ENCODE data around the gene RNF144A. TPM values are rescaled to one million over a fixed set of nuclear protein-coding genes. Genes with fewer than 3 reads are reported as not detected.

The RNF144A gene
- total RNA-seq, 1 donor from 2014 or later = 9.6 TPM

GRCh38 chr2:6908291-6908690, 8.9 kb upstream of the RNF144A start:
- no peaks in the 10 kb centered on the region for H3K9me3 Mint-ChIP-seq (ENCODE audit: unreplicated experiment)
- no peak for TF ChIP-seq CTCF (IDR thresholded peaks at IDR 0.05)
- no peak for DNase-seq (ENCODE audit: extremely low spot score, unreplicated experiment)
- H3K27me3 Mint-ChIP-seq (ENCODE audit: unreplicated experiment) = peaks cover 37% of the 10 kb centered on the region
- H3K27ac Mint-ChIP-seq (ENCODE audit: unreplicated experiment) = no peak overlapping the region
- H3K4me3 Mint-ChIP-seq (ENCODE audit: unreplicated experiment) = no peak overlapping the region
- no peaks in the 10 kb centered on the region for H3K36me3 Mint-ChIP-seq (ENCODE audit: unreplicated experiment)
- H3K4me1 Mint-ChIP-seq (ENCODE audit: unreplicated experiment) = no peaks in the 10 kb centered on the region

GRCh38 chr2:6909431-6910385, 7.5 kb upstream of the RNF144A start:
- no peak for DNase-seq (ENCODE audit: extremely low spot score, unreplicated experiment)
- H3K27me3 Mint-ChIP-seq (ENCODE audit: unreplicated experiment) = peaks cover 31% of the 10 kb centered on the region
- H3K27ac Mint-ChIP-seq (ENCODE audit: unreplicated experiment) = no peak overlapping the region
- H3K9me3 Mint-ChIP-seq (ENCODE audit: unreplicated experiment) = no peaks in the 10 kb centered on the region
- H3K4me3 Mint-ChIP-seq (ENCODE audit: unreplicated experiment) = no peak overlapping the region
- H3K4me1 Mint-ChIP-seq (ENCODE audit: unreplicated experiment) = peaks cover 2% of the 10 kb centered on the region
- TF ChIP-seq CTCF (IDR thresholded peaks at IDR 0.05) = no peak
- H3K36me3 Mint-ChIP-seq (ENCODE audit: unreplicated experiment) = no peaks in the 10 kb centered on the region

GRCh38 chr2:6911721-6912120, 5.5 kb upstream of the RNF144A start:
- no peak overlapping the region for H3K27ac Mint-ChIP-seq (ENCODE audit: unreplicated experiment)
- no peak for TF ChIP-seq CTCF (IDR thresholded peaks at IDR 0.05)

GRCh38 chr2:6913415-6914157, 3.6 kb upstream of the RNF144A start:
- Mint-ChIP-seq H3K36me3 (ENCODE audit: unreplicated experiment) (no peaks in the 10 kb centered on the region), H3K27ac (ENCODE audit: unreplicated experiment) (no peak overlapping the region), H3K4me1 (ENCODE audit: unreplicated experiment) (peaks cover 2% of the 10 kb centered on the region), H3K27me3 (ENCODE audit: unreplicated experiment) (peaks cover 11% of the 10 kb centered on the region), H3K4me3 (ENCODE audit: unreplicated experiment) (no peak overlapping the region), H3K9me3 (ENCODE audit: unreplicated experiment) (no peaks in the 10 kb centered on the region)
- TF ChIP-seq CTCF (IDR thresholded peaks at IDR 0.05) = no peak
- DNase-seq (ENCODE audit: extremely low spot score, unreplicated experiment) = no peak

More at GRCh38 chr2:6911721-6912120, 5.5 kb upstream of the RNF144A start:
- Mint-ChIP-seq H3K27me3 (ENCODE audit: unreplicated experiment) (peaks cover 24% of the 10 kb centered on the region), H3K9me3 (ENCODE audit: unreplicated experiment) (no peaks in the 10 kb centered on the region), H3K4me1 (ENCODE audit: unreplicated experiment) (peaks cover 2% of the 10 kb centered on the region), H3K4me3 (ENCODE audit: unreplicated experiment) (no peak overlapping the region), H3K36me3 (ENCODE audit: unreplicated experiment) (no peaks in the 10 kb centered on the region)
- DNase-seq (ENCODE audit: extremely low spot score, unreplicated experiment) = no peak

- Mint-ChIP-seq H3K4me3 (ENCODE audit: unreplicated experiment) (no peak overlapping the region), H3K9me3 (ENCODE audit: unreplicated experiment) (no peaks in the 10 kb centered on the region), H3K4me1 (ENCODE audit: unreplicated experiment) (peaks cover 10% of the 10 kb centered on the region), H3K36me3 (ENCODE audit: unreplicated experiment) (no peaks in the 10 kb centered on the region), H3K27me3 (ENCODE audit: unreplicated experiment) (peaks cover 4% of the 10 kb centered on the region), H3K27ac (ENCODE audit: unreplicated experiment) (no peak overlapping the region)
- no peak for DNase-seq (ENCODE audit: extremely low spot score, unreplicated experiment)
- TF ChIP-seq CTCF (IDR thresholded peaks at IDR 0.05) = no peak
Measured at GRCh38 chr2:6914828-6915227, 2.4 kb upstream of the RNF144A start.

Measured in osteocyte (in vitro differentiated cells).